ENCODE data around the gene BRIP1. TPM values are rescaled to one million over a fixed set of nuclear protein-coding genes. Genes with fewer than 3 reads are reported as not detected.
A peak's percentile ranks its signal among the peaks of the same experiment; 100 is the strongest.

Gene BRIP1
- total and polyA plus RNA-seq, 9 of the 15 experiments (the other 6 are each of a cell fraction or from before 2014, with no cell fraction given): 2.4 to 17.5 (median 11.2) TPM

DNA sequence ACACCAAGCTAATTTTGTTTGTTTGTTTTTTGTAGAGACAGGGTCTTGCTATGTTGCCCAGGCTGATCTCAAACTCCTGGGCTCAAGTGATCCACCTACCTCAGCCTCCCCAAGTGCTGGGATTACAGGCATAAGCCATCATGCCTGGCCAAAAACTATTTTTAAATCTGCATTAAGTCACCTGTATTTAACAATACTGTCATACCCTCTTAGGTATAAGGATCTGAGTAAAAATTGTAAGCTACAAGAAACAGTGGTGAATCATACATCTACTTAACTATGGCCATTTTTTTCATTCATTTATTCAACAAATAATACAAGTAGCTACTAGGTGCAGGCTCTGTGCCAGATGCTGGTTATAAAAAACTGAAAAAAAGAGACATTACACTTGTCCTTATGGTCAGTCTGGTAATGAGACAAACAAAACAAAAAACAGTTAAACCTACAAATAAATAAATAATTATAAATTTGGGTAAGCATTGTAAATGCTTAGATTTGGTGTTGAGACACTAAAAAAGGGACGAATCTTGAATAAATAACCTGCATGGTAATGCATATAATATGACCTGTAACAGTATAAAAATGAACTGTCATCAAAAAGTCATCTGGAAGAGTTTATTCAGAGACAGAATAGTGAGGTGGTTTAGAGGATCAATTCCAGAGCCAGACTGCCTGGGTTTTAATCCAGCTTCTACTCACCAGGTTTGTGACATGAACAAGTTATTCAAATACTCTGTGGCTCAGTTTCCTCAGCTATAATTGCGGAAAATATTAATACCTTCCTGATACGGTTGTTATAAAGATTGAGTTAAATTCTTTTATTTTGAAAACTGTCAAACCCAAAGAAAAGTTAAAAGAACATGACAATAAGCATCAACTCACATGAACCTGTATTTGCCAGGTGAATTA lies 26.8 kb downstream of the BRIP1 start (continued):
- TF ChIP-seq, protein P1, sequence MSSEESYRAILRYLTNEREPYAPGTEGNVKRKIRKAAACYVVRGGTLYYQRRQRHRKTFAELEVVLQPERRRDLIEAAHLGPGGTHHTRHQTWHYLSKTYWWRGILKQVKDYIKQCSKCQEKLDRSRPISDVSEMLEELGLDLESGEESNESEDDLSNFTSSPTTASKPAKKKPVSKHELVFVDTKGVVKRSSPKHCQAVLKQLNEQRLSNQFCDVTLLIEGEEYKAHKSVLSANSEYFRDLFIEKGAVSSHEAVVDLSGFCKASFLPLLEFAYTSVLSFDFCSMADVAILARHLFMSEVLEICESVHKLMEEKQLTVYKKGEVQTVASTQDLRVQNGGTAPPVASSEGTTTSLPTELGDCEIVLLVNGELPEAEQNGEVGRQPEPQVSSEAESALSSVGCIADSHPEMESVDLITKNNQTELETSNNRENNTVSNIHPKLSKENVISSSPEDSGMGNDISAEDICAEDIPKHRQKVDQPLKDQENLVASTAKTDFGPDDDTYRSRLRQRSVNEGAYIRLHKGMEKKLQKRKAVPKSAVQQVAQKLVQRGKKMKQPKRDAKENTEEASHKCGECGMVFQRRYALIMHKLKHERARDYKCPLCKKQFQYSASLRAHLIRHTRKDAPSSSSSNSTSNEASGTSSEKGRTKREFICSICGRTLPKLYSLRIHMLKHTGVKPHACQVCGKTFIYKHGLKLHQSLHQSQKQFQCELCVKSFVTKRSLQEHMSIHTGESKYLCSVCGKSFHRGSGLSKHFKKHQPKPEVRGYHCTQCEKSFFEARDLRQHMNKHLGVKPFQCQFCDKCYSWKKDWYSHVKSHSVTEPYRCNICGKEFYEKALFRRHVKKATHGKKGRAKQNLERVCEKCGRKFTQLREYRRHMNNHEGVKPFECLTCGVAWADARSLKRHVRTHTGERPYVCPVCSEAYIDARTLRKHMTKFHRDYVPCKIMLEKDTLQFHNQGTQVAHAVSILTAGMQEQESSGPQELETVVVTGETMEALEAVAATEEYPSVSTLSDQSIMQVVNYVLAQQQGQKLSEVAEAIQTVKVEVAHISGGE (CRISPR knock-in tag; IDR thresholded peaks at IDR 0.05): peak in 1 of 3 experiments; percentile 95; a peak in 2 of 6 replicates
- TF ChIP-seq ZNF316 (IDR thresholded peaks at IDR 0.05): peak; percentile 65
- no peak for TF ChIP-seq PTTG1 (tag; IDR thresholded peaks at IDR 0.05; ENCODE audit: low read depth)
- TF ChIP-seq, protein P2, sequence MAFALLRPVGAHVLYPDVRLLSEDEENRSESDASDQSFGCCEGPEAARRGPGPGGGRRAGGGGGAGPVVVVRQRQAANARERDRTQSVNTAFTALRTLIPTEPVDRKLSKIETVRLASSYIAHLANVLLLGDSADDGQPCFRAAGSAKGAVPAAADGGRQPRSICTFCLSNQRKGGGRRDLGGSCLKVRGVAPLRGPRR (CRISPR knock-in tag; IDR thresholded peaks at IDR 0.05): no peak
- 0 out of 2 replicates have a peak, but pooled peaks have one; percentile 28 for TF ChIP-seq ZNF121 (CRISPR knock-in tag; conservative IDR thresholded peaks at IDR 0.05)
